SK-N-SH (cell line): ENCODE data around the gene UNC5CL. TPM values are rescaled to one million over a fixed set of nuclear protein-coding genes. Genes with fewer than 3 reads are reported as not detected.

Source experiments
- CTCF ChIA-PET: fragments of 300-600, 350-600 bp; formaldehyde crosslinking; extraction: SDS; loops from one replicate; lab custom pipeline; 2021; lab: Yijun Ruan, JAX
- POLR2A ChIA-PET: fragments of 350-600 bp; sonication (Branson Sonifier 250); formaldehyde crosslinking; extraction: SDS; loops from one replicate; lab custom pipeline; 2020; ENCODE audit warnings: antibody characterized with exemption, inconsistent platforms; lab: Yijun Ruan, JAX
- DNase-seq: peaks from one replicate; pipeline ENCODE4 v3.0.0; 2012
- H2AFZ ChIP-seq: fragments of 200-600 bp; sonication (generic); 2 replicates; pipeline ENCODE4 v1.8.1; 2016; ENCODE audit warnings: antibody characterized with exemption, mild to moderate bottlenecking, low read depth
- H3F3A ChIP-seq: fragments of 200-600 bp; sonication (generic); replicated peaks from 2 replicates; pipeline ENCODE3; 2016; ENCODE audit warnings: antibody characterized with exemption, mild to moderate bottlenecking; ENCODE audit not compliant: insufficient read depth
- H3K27ac ChIP-seq, 2 experiments: fragments of 200-500 bp in 1 of 2; fragments of 200-600 bp in 1 of 2; sonication (Bioruptor generic) in 1 of 2; sonication (generic), shearing (Covaris generic) in 1 of 2; 2 replicates each; pipeline versions ENCODE4 v1.5.1 to v1.6.1; 2014 to 2016; ENCODE audit warnings: low read depth in 2 of 2, inconsistent platforms in 1 of 2, low read length in 1 of 2, mild to moderate bottlenecking in 1 of 2, mixed read lengths in 1 of 2
- H3K27me3 ChIP-seq: fragments of 200-600 bp; sonication (generic), shearing (Covaris generic); 2 replicates; pipeline ENCODE4 v1.6.1; 2016; ENCODE audit warnings: mixed run types; ENCODE audit not compliant: insufficient read depth
- H3K36me3 ChIP-seq, 2 experiments: fragments of 200-500 bp in 1 of 2; fragments of 200-600 bp in 1 of 2; sonication (Bioruptor generic) in 1 of 2; sonication (generic) in 1 of 2; replicated peaks in 1 of 2; 2 replicates each; pipeline versions ENCODE3 to v1.5.1; 2014 to 2016; ENCODE audit warnings: low read length in 1 of 2, mild to moderate bottlenecking in 1 of 2; ENCODE audit not compliant: insufficient read depth in 2 of 2, control insufficient read depth in 1 of 2
- H3K4me1 ChIP-seq, 2 experiments: fragments of 200-500 bp in 1 of 2; fragments of 200-600 bp in 1 of 2; sonication (Bioruptor generic) in 1 of 2; sonication (generic), shearing (Covaris generic) in 1 of 2; 2 replicates each; pipeline versions ENCODE4 v1.5.1 to v1.6.1; 2014 to 2016; ENCODE audit warnings: low read depth in 1 of 2, low read length in 1 of 2, mixed run types in 1 of 2; ENCODE audit not compliant: insufficient read depth in 2 of 2, control insufficient read depth in 1 of 2
- H3K4me2 ChIP-seq: fragments of 200-600 bp; sonication (generic), shearing (Covaris generic); 2 replicates; pipeline ENCODE4 v1.6.1; 2017; ENCODE audit warnings: mixed run types
- H3K4me3 ChIP-seq, 2 experiments: fragments of 200-500 bp in 1 of 2; fragments of 200-600 bp in 1 of 2; sonication (Bioruptor generic) in 1 of 2; sonication (generic), shearing (Covaris generic) in 1 of 2; 2 replicates each; pipeline versions ENCODE4 v1.5.1 to v1.8.1; 2014 to 2016; ENCODE audit warnings: low read depth in 2 of 2, inconsistent platforms in 1 of 2, low read length in 1 of 2, mild to moderate bottlenecking in 1 of 2, mixed read lengths in 1 of 2, moderate library complexity in 1 of 2
- H3K79me2 ChIP-seq: fragments of 200-600 bp; sonication (generic); 2 replicates; pipeline ENCODE4 v1.8.1; 2017; ENCODE audit warnings: mild to moderate bottlenecking; ENCODE audit not compliant: insufficient read depth
- H3K9ac ChIP-seq: fragments of 200-600 bp; sonication (generic); 2 replicates; pipeline ENCODE4 v1.6.1; 2017; ENCODE audit warnings: mixed run types
- H3K9me2 ChIP-seq: fragments of 200-600 bp; sonication (generic); 2 replicates; pipeline ENCODE4 v1.6.1; 2017; ENCODE audit warnings: mixed run types
- H3K9me3 ChIP-seq: fragments of 200-600 bp; sonication (generic); 2 replicates; pipeline ENCODE4 v1.6.1; 2017; ENCODE audit warnings: mixed run types, mild to moderate bottlenecking, moderate library complexity
- H4K20me1 ChIP-seq: fragments of 200-600 bp; sonication (generic); 2 replicates; pipeline ENCODE4 v1.6.1; 2017; ENCODE audit warnings: mild to moderate bottlenecking, mixed run types; ENCODE audit not compliant: insufficient read depth
- FOXM1 ChIP-seq: IDR thresholded peaks from 2 replicates; pipeline ENCODE4 v1.4.0; 2012; ENCODE audit warnings: low read depth, mild to moderate bottlenecking
- MXI1 ChIP-seq: IDR thresholded peaks from 2 replicates; pipeline ENCODE4 v1.6.1; 2012; ENCODE audit warnings: mild to moderate bottlenecking, low read depth, low read length, improper control_type of control experiment
- RFX5 ChIP-seq: IDR thresholded peaks from 2 replicates; pipeline ENCODE4 v1.6.1; 2012; ENCODE audit warnings: mild to moderate bottlenecking, improper control_type of control experiment, low read length
- SIN3A ChIP-seq: IDR thresholded peaks from 2 replicates; pipeline ENCODE4 v1.6.1; 2012; ENCODE audit warnings: low read depth, mild to moderate bottlenecking, low read length, moderate library complexity, borderline replicate concordance
- SMC3 ChIP-seq: IDR thresholded peaks from 2 replicates; pipeline ENCODE4 v1.6.1; 2012; ENCODE audit warnings: low read depth, low read length, improper control_type of control experiment
- TAF1 ChIP-seq: IDR thresholded peaks from 2 replicates; pipeline ENCODE4 v1.6.1; 2012; ENCODE audit warnings: low read depth, mild to moderate bottlenecking, low read length, moderate library complexity, borderline replicate concordance
- TCF12 ChIP-seq: IDR thresholded peaks from 2 replicates; pipeline ENCODE4 v1.4.0; 2012
- YY1 ChIP-seq: IDR thresholded peaks from 2 replicates; pipeline ENCODE4 v1.4.0; 2012; ENCODE audit warnings: low read depth, mild to moderate bottlenecking
- WGBS: methylation state at CpG from one replicate; pipeline ENCODE4 v1.1.6; 2017; ENCODE audit warnings: low lambda C conversion rate; 5-methylcytosine and 5-hydroxymethylcytosine counted together
- polyA plus RNA-seq, 3 experiments: library from polyadenylated mRNA; depleted of rRNA; stranded (reverse); fragments of >200 nt; gene quantifications; 2 replicates each; pipeline ENCODE4 v1.2.3, GENCODE V29; 2012
- TF ChIP-seq, protein P1 (sequence below): IDR thresholded peaks from 2 replicates; pipeline ENCODE4 v1.4.0; 2012; ENCODE audit warnings: low read depth, borderline replicate concordance
- TF ChIP-seq, protein P2 (sequence below): fragments of 150-350 bp; IDR thresholded peaks from 2 replicates; pipeline ENCODE4 v1.6.1; 2016; ENCODE audit warnings: mild to moderate bottlenecking, low read depth, low read length
- TF ChIP-seq, protein P3 (sequence below): IDR thresholded peaks from 2 replicates; pipeline ENCODE4 v1.6.1; 2012; ENCODE audit warnings: mild to moderate bottlenecking, low read depth, low read length, moderate library complexity

Gene UNC5CL
- polyA plus RNA-seq, 1 of the 3 experiments (the other 2 are of a cell fraction) = 0.10 TPM

DNA sequence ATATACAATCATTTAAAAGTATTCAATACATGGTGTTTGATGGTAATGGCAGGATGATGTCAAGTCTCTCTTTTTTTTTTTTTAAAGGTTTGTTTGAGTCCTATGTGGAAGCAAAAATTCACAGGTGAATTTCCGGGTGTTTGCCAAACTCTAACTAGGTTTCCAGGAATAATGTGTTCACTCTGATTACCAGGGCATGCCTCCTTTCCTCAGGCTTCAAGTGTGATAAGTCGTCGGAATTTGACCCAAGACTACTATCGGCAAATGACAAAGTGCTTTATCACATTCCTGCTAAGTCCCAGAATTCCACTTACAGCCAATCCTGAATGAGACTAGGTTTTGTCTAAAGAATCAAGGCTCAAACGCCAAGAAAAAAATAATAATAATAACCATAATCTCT is 25.8 kb upstream of the UNC5CL start:
- TF ChIP-seq RFX5 (no peak), SIN3A (no peak), MXI1 (no peak), YY1 (no peak), FOXM1 (no peak), TAF1 (no peak), SMC3 (no peak), TCF12 (no peak)
- TF ChIP-seq, protein P1, sequence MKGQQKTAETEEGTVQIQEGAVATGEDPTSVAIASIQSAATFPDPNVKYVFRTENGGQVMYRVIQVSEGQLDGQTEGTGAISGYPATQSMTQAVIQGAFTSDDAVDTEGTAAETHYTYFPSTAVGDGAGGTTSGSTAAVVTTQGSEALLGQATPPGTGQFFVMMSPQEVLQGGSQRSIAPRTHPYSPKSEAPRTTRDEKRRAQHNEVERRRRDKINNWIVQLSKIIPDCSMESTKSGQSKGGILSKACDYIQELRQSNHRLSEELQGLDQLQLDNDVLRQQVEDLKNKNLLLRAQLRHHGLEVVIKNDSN = no peak
- TF ChIP-seq, protein P2, sequence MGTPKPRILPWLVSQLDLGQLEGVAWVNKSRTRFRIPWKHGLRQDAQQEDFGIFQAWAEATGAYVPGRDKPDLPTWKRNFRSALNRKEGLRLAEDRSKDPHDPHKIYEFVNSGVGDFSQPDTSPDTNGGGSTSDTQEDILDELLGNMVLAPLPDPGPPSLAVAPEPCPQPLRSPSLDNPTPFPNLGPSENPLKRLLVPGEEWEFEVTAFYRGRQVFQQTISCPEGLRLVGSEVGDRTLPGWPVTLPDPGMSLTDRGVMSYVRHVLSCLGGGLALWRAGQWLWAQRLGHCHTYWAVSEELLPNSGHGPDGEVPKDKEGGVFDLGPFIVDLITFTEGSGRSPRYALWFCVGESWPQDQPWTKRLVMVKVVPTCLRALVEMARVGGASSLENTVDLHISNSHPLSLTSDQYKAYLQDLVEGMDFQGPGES = no peak
- TF ChIP-seq, all 33 proteins: peak for 0
- Histone ChIP-seq H3K4me1 (no peaks in the 10 kb centered on the region; a peak in 1 of 4 replicates), H3K4me3 (no peak overlapping the region), H3F3A (peaks cover 6% of the 10 kb centered on the region), H3K9me3 (no peaks in the 10 kb centered on the region), H3K9me2 (no peaks in the 10 kb centered on the region), H3K27me3 (no peaks in the 10 kb centered on the region), H3K4me2 (no peak overlapping the region), H2AFZ (no peak overlapping the region), H4K20me1 (no peaks in the 10 kb centered on the region), H3K36me3 (peaks cover 45 to 53% of the 10 kb centered on the region in 2 experiments), H3K79me2 (no peaks in the 10 kb centered on the region; the same call in none of the 2 replicates), H3K27ac (no peak overlapping the region; a peak in 1 of 4 replicates), H3K9ac (no peak overlapping the region)
- CTCF ChIA-PET = interaction anchor here (1.4 kb wide), 2 partner anchors 9 to 37 kb away, joined by 3 to 7 read pairs; no protein-coding TSS in a partner anchor
- WGBS = 96% methylated on average over 5 of the region's 5 CpGs
- POLR2A ChIA-PET = no interaction called here
- no peak for DNase-seq

DNA sequence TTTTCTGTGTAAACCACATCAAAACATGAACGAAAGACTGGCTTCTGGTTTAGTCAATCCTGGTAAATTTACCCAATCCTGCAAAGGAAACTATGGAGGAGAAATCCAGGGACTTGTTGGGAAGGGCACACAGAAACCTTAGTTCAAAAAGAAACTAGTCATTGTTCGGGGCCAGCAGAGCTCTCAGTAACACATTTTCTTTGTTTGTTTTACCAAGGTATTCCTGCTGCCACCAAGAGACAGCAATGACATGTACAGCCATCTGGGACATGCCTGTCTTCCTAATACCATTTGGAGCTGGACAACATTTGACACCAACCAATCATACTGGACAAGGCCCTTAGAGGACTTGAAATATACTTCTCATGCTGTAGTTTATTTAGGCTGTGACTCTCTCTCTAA is 24.9 kb upstream of the UNC5CL start:
- CTCF ChIA-PET = interaction anchor here (1.4 to 1.8 kb wide), 3 partner anchors 8 to 36 kb away, joined by 3 to 7 read pairs (median 4); partner anchors contain the start of gene UNC5CL
- no peaks in the 10 kb centered on the region for H4K20me1 ChIP-seq
- POLR2A ChIA-PET = interaction anchor here (1.8 kb wide), 1 partner anchor 9 kb away, joined by 6 read pairs; the partner anchor contains the start of genes NFYA and OARD1
- H3K4me1 ChIP-seq = no peaks in the 10 kb centered on the region; a peak in 1 of 4 replicates
- H3K9me2 ChIP-seq = no peaks in the 10 kb centered on the region
- peaks cover 6% of the 10 kb centered on the region for H3F3A ChIP-seq
- peaks cover 39 to 45% of the 10 kb centered on the region in 2 experiments for H3K36me3 ChIP-seq
- no peaks in the 10 kb centered on the region for H3K9me3 ChIP-seq
- H2AFZ ChIP-seq = no peak overlapping the region
- DNase-seq = no peak
- no peak overlapping the region for H3K27ac ChIP-seq
- no peak overlapping the region for H3K4me3 ChIP-seq
- no peaks in the 10 kb centered on the region; the same call in 1 of the 2 replicates for H3K79me2 ChIP-seq
- no peaks in the 10 kb centered on the region for H3K27me3 ChIP-seq
- TF ChIP-seq, protein P3, sequence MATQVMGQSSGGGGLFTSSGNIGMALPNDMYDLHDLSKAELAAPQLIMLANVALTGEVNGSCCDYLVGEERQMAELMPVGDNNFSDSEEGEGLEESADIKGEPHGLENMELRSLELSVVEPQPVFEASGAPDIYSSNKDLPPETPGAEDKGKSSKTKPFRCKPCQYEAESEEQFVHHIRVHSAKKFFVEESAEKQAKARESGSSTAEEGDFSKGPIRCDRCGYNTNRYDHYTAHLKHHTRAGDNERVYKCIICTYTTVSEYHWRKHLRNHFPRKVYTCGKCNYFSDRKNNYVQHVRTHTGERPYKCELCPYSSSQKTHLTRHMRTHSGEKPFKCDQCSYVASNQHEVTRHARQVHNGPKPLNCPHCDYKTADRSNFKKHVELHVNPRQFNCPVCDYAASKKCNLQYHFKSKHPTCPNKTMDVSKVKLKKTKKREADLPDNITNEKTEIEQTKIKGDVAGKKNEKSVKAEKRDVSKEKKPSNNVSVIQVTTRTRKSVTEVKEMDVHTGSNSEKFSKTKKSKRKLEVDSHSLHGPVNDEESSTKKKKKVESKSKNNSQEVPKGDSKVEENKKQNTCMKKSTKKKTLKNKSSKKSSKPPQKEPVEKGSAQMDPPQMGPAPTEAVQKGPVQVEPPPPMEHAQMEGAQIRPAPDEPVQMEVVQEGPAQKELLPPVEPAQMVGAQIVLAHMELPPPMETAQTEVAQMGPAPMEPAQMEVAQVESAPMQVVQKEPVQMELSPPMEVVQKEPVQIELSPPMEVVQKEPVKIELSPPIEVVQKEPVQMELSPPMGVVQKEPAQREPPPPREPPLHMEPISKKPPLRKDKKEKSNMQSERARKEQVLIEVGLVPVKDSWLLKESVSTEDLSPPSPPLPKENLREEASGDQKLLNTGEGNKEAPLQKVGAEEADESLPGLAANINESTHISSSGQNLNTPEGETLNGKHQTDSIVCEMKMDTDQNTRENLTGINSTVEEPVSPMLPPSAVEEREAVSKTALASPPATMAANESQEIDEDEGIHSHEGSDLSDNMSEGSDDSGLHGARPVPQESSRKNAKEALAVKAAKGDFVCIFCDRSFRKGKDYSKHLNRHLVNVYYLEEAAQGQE = no peak
- 96% methylated on average over 2 of the region's 2 CpGs for whole genome bisulfite sequencing
- no peak overlapping the region for H3K4me2 ChIP-seq
- no peak overlapping the region for H3K9ac ChIP-seq
